Brain microvascular endothelial cell (primary cell): ENCODE results near the gene C10orf53.

Experiments used
- DNase-seq: peaks from one replicate; pipeline ENCODE4 v3.0.0-alpha.2; 2020
- H3K27ac ChIP-seq: fragments of 250-450 bp; sonication (Bioruptor Pico); 2 replicates; pipeline ENCODE4 v1.5.1; 2020; ENCODE audit warnings: mild to moderate bottlenecking, moderate library complexity
- H3K27me3 ChIP-seq: fragments of 250-450 bp; sonication (Bioruptor Pico); replicated peaks from 2 replicates; pipeline ENCODE4 v1.5.1; 2020; ENCODE audit warnings: mild to moderate bottlenecking
- H3K36me3 ChIP-seq: fragments of 250-450 bp; sonication (Bioruptor Pico); replicated peaks from 2 replicates; pipeline ENCODE4 v1.5.1; 2020; ENCODE audit warnings: mild to moderate bottlenecking
- H3K4me3 ChIP-seq: 2 replicates; pipeline ENCODE4 v1.5.1; 2011; ENCODE audit warnings: low read depth, mild to moderate bottlenecking, control low read depth, low read length, moderate library complexity
- in situ Hi-C: cut with HindIII; loops from 2 replicates; pipeline ENCODE4 v1.10.0; 2017; ENCODE audit warnings: low sequenced_read_pairs, low pct_ligation_motif_present
- TF ChIP-seq, protein P1 (sequence below): IDR thresholded peaks from 2 replicates; pipeline ENCODE4 v1.5.1; 2011; ENCODE audit warnings: low read depth, mild to moderate bottlenecking, moderate library complexity, low read length, control low read depth, inconsistent platforms; ENCODE audit errors: missing control alignments

C10orf53 gene

DNA sequence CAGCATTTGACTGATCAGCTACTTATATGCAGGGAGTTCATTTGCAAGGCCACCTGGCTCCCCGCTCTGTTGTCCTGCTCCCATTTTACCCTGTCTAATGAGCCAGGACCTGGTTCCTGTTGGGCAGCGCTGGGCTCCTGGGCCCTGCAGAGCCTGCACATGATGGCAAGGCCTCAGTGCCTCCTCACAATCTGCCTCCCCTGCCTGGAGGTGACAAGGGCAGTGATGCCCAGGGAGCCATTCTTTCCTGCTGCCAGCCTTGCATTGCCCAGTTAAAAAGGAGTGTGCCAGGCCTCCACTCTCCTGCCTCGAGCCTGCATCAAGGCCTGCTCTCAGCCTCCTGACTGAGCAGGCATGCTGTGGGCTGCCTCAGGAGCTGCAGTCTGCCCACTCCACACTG lies 37.1 kb upstream of the C10orf53 start:
- Histone ChIP-seq H3K27me3 (peaks cover 8% of the 10 kb centered on the region), H3K36me3 (no peaks in the 10 kb centered on the region), H3K4me3 (no peak overlapping the region), H3K27ac (no peak overlapping the region)
- in situ Hi-C loops, result no loop called here
- no peak for DNase-seq
- TF ChIP-seq, protein P1, sequence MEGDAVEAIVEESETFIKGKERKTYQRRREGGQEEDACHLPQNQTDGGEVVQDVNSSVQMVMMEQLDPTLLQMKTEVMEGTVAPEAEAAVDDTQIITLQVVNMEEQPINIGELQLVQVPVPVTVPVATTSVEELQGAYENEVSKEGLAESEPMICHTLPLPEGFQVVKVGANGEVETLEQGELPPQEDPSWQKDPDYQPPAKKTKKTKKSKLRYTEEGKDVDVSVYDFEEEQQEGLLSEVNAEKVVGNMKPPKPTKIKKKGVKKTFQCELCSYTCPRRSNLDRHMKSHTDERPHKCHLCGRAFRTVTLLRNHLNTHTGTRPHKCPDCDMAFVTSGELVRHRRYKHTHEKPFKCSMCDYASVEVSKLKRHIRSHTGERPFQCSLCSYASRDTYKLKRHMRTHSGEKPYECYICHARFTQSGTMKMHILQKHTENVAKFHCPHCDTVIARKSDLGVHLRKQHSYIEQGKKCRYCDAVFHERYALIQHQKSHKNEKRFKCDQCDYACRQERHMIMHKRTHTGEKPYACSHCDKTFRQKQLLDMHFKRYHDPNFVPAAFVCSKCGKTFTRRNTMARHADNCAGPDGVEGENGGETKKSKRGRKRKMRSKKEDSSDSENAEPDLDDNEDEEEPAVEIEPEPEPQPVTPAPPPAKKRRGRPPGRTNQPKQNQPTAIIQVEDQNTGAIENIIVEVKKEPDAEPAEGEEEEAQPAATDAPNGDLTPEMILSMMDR, result no peak

DNA sequence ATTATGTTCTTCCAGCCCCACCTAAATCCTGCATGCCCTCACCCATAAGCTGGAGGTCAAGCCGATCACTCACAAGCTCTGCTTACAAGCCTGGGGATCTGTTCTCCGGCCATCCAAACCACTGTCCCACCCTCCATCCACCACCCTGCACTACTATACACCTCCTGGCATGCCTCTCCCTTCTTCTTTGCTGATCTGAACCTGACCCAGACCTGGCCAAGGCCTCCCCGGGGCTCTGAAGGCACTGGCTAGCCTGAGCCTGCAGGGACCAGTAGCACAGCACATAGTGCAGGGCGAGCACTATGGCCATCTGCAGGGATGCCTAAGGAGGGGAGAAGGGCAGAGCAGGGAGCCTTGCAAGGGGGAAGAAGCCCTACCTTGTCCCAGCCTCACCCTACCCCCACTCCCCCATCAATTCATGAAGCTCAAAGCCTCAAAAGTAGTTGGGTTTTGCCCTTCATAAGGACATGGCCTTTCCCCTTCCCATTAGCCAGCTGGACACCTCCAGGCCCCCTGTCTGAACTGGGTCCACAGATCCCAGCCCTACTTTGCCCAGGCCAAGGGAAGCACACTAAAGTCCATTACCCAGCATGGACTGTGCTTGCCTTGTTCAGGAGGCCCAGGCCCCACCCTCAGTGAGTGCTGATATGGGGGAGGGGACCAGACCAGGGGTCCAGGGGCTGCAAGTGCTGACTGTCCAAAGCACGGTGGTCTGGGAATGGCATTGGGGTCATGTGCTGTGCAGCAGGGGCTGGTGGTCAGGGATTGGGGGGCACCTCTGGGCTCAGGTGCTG lies 36.0 kb upstream of the C10orf53 start:
- peaks cover 3% of the 10 kb centered on the region for H3K27me3 ChIP-seq
- no peak for DNase-seq
- in situ Hi-C loops, result no loop called here

DNA sequence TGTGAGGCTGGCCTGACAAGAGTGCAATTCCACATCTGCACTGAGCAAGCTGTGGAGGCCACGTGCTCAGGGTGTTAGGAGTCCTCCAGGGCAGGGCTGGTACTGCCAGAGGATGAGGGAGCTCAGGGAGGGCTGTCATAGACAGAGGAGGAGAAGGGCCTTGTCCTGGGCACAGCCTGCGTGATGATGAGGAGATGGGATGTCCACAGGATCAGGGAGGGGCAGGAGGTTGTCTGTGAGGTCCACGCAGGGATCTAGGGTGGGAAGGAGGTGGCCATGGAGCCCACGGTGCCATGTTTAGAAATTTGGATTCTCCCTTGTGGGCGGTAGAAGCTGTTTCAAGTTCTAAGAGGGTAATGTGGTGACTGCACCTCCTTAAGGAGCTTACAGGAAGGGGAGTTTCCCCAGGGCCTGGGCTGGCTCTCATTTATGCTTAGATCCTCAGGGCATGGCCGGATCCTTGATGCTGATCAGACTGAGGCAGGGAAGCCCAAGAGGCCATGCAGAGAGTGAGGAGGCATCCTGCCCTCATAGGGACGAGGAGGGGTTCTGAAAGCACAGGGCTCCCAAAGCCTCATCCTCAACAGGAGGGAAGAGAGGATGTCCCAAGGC lies 35.3 kb upstream of the C10orf53 start:
- TF ChIP-seq, protein P1, result no peak
- in situ Hi-C loops, result no loop called here
- Histone ChIP-seq H3K4me3 (no peak overlapping the region), H3K27me3 (peaks cover 3% of the 10 kb centered on the region), H3K27ac (no peak overlapping the region), H3K36me3 (no peaks in the 10 kb centered on the region)
- no peak for DNase-seq

More for the DNA sequence above, 36.0 kb upstream of the C10orf53 start:
- Histone ChIP-seq H3K36me3 (no peaks in the 10 kb centered on the region), H3K4me3 (no peak overlapping the region), H3K27ac (no peak overlapping the region)
- TF ChIP-seq, protein P1, result no peak

DNA sequence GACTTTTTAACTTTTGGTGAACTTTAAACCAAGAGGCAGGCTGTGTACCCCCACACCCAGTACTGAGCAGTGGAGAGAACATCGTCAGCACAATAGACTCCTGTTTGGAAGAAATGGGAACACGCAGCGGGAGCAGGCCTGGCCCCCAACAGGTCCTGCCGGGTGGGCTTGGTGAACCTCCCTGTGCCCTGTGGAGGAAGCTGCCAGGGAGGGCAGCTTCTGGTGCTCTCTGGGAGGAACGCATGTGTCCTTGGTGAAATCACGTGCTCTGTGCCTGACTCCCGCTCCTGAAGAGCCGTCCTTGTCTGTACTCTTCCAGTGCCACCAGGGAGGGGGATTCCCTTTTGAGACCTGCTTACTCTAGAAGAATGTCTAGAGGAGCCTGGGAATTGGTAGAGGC lies 34.0 kb upstream of the C10orf53 start:
- Histone ChIP-seq H3K27ac (no peak overlapping the region), H3K36me3 (no peaks in the 10 kb centered on the region), H3K27me3 (peaks cover under 1% of the 10 kb centered on the region), H3K4me3 (no peak overlapping the region)
- in situ Hi-C loops, result no loop called here
- DNase-seq, result no peak
- TF ChIP-seq, protein P1, result no peak

DNA sequence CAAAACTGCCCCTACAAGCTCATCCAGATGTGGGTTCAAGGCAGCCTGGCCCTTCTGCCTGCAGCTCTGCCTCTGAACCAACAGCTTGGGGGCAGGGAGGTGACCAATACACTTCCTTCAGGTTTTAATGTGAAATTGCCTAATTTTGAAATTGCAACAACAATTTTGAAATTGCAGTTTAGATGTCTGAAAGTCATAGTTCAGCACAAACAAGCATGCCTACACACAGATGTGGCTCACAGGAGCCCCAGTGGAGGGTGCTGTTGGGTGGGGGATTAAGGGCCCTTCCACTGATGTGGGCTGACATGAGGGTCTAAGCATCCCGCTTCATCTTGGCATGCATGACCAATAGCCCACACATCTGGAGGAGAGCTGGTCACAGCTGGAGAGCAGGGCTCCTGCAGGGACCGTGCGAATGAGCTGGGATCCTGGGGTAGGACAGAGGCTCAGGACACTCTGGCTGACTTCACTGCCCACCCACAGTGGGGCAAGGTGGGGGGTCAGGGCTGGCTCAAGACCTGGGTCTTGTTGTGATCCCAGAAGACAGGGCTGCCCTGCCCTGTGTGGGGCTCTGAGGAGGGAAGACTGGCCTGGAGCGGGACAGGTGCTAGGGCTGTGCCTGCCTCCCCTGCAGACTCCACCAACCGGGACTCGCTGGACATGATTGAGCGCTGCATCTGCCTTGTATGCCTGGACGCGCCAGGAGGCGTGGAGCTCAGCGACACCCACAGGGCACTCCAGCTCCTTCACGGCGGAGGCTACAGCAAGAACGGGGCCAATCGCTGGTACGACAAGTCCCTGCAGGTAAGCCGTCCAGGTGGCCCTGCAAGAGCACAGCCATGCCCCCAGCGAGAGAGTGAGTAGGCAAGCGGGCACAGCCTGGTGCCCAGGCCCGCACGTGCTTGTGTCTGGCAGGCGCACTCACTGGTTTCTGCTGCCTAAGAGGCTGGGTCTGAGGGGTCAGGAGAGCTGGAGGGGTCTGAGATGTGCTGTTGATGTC lies 33.3 kb upstream of the C10orf53 start:
- H3K4me3 ChIP-seq, result no peak overlapping the region
- in situ Hi-C loops, result no loop called here
- H3K27me3 ChIP-seq, result no peaks in the 10 kb centered on the region
- H3K27ac ChIP-seq, result no peak overlapping the region
- H3K36me3 ChIP-seq, result no peaks in the 10 kb centered on the region
- TF ChIP-seq, protein P1, result no peak
- no peak for DNase-seq
